SK-N-MC (cell line): ENCODE results near the gene STARD13.

Experiments
- DNase-seq: peaks from one replicate; pipeline ENCODE4 v3.0.0-alpha.2; 2011; ENCODE audit warnings: low read depth, low spot score
- H3K27ac ChIP-seq: fragments of 200-600 bp; sonication (generic); 2 replicates; pipeline ENCODE4 v1.5.1; 2016; ENCODE audit warnings: mixed run types
- H3K36me3 ChIP-seq: fragments of 200-600 bp; sonication (generic); 2 replicates; pipeline ENCODE4 v1.6.1; 2017; ENCODE audit warnings: antibody characterized with exemption, low read length, mixed read lengths; ENCODE audit not compliant: insufficient read depth
- H3K4me3 ChIP-seq: fragments of 200-600 bp; sonication (generic); 2 replicates; pipeline ENCODE4 v1.5.1; 2016
- H3K9ac ChIP-seq: fragments of 200-600 bp; sonication (generic); 2 replicates; pipeline ENCODE4 v1.8.0; 2017; ENCODE audit warnings: mixed run types, mixed read lengths; ENCODE audit not compliant: insufficient read length
- H3K9me3 ChIP-seq: fragments of 200-600 bp; sonication (generic); 2 replicates; pipeline ENCODE4 v1.6.1; 2017; ENCODE audit warnings: low read depth, mild to moderate bottlenecking, antibody characterized with exemption, low read length, moderate library complexity, mixed read lengths
- EZH2 ChIP-seq: fragments of 200-600 bp; sonication (generic); IDR thresholded peaks from one replicate; pipeline ENCODE4 v1.6.1; 2017; ENCODE audit warnings: antibody characterized with exemption
- FOXP2 ChIP-seq: optimal IDR thresholded peaks from 2 replicates; pipeline ENCODE3; 2011; ENCODE audit warnings: mild to moderate bottlenecking, moderate library complexity; ENCODE audit not compliant: insufficient read depth; ENCODE audit errors: extremely low read length, control extremely low read depth
- POLR2AphosphoS5 ChIP-seq: IDR thresholded peaks from 2 replicates; pipeline ENCODE4 v1.6.1; 2012; ENCODE audit warnings: mild to moderate bottlenecking, low read depth, low read length, borderline replicate concordance

The STARD13 gene

DNA sequence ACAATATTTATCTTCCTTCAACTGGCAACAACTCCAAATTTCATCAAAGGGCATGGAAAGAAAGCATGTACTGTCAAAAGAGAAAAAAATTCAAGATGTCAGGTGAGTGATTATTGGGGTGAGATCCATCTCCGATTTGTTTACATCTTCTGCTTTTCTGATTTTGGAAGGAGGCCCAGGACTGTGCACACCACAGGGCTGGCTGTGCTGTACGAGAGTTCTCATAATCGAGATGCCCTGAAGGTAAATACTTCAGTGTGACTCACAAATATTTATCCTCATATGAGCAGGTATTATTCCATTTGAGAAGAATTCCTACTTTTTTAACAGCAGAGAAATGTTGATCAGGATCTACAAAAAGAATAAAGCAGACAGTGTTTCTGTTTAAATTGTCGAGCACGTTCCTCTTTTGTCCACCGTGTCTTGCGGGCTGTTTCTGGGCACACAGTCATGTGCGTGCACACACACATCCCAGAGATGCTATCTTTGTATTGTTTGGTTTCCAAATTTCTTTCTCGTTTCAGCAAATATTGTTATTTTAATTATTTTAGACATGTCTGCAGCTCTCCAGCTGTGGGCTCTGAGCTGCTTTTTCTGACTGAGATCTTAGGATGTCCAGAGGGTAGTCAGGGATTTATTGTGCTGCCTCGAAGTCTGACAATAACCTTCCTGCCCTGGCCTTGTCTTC, 165.6 kb downstream of the STARD13 start:
- Histone ChIP-seq H3K4me3 (peak overlapping the region; percentile 40), H3K27ac (peak overlapping the region; percentile 76), H3K9ac (peak overlapping the region; percentile 6), H3K36me3 (peaks cover 28% of the 10 kb centered on the region), H3K9me3 (no peaks in the 10 kb centered on the region)
- no peak for TF ChIP-seq EZH2
- no peak for TF ChIP-seq POLR2AphosphoS5
- no peak for TF ChIP-seq FOXP2
- no peak for DNase-seq

DNA sequence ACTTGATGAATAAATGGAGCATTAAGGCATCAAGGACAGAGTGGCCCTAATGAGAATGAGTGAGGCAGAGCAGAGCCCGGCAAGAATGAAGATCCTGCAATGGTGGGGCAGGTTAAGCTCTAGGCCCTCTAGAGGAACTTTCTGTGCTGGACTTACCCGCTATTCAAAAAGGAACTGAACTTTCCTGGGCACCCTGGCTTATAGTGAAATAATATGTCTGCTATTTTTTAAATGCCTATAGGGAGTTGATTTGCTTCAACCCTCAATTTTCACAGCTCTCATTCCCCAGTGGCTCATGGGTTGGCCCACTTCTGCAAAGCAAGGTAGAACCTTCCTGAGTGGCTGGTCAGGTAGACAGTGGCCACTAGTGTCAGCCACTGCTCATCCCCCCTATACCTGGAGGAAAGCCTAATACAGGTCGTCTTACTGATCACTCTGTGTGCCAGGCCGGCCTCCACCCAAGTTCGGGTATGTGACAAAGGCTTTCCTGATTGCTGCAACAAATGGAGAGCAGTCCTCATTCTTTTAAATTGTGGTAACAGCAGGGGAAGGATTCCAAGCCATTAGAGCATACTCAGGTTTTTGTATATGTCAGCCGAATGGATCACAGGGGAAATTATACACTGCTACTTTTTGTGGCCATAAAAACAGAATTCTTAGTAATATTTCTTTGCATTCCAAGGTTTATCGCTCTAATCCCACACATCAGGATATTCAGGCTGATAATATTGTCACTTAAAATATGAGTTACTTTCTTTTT, 166.4 kb downstream of the STARD13 start:
- H3K36me3 ChIP-seq: peaks cover 30% of the 10 kb centered on the region
- peak overlapping the region; percentile 40 for H3K4me3 ChIP-seq
- H3K9ac ChIP-seq: no peak overlapping the region
- TF ChIP-seq EZH2 (no peak), POLR2AphosphoS5 (no peak), FOXP2 (no peak)
- no peaks in the 10 kb centered on the region for H3K9me3 ChIP-seq
- no peak for DNase-seq
- peak overlapping the region; percentile 76 for H3K27ac ChIP-seq

DNA sequence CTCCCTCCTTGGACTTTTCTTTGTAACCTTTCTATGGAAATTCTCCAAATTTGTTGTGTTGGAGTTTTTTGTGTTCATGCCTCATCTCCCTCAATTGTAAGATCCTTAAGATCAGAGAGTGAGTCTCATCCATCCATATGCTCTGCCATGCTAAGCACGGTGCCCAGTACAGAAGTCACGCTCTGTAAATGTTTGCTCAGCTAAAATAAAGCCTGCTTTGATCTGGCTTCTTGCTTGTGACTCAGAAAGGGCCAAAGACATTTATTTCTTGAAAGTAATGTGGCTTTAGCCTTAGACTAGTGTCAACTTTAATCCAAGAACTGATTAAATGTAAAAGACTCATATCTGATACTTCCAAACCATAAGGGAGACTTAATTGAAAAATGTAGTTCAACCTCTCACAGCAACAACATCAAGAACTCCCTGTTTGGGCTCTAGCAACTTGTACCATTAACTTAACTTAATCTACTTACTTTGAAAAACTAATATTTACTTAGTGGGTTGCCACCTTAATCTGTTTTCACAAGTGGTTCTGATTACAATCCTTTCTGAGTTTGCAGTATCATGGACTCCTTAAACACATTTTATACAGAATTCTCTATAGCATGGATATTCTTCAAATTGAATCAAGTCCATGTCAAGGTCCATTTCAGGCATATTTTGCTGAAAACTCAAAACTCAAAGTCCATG, 169.1 kb downstream of the STARD13 start:
- no peak overlapping the region for H3K9ac ChIP-seq
- no peak for DNase-seq
- no peak overlapping the region for H3K4me3 ChIP-seq
- H3K9me3 ChIP-seq: no peaks in the 10 kb centered on the region
- no peak for TF ChIP-seq POLR2AphosphoS5
- no peak for TF ChIP-seq FOXP2
- no peak for TF ChIP-seq EZH2
- peaks cover 32% of the 10 kb centered on the region for H3K36me3 ChIP-seq
- H3K27ac ChIP-seq: no peak overlapping the region

DNA sequence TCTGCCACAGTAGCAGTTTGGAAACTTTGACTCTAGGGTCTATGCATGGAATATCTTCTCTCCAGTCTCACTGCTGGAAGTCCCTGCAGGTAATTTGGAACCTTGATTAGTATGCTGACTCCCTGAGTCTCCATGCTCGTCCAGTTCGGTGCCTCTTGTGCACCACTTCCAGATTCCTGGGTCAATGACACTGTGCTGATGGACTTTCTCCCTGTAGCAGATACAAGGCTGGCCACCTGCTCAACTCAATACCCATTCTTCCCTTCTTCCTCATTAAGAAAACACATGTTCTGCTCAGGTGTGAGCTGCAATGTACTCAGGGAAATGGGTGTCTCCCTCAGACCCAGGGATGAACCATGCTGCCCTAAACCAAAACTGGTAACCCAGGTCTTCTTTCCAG, 170.3 kb downstream of the STARD13 start:
- Histone ChIP-seq H3K9me3 (no peaks in the 10 kb centered on the region), H3K9ac (no peak overlapping the region), H3K36me3 (peaks cover 36% of the 10 kb centered on the region), H3K27ac (no peak overlapping the region), H3K4me3 (no peak overlapping the region)
- no peak for DNase-seq
- TF ChIP-seq EZH2 (no peak), POLR2AphosphoS5 (no peak), FOXP2 (no peak)

DNA sequence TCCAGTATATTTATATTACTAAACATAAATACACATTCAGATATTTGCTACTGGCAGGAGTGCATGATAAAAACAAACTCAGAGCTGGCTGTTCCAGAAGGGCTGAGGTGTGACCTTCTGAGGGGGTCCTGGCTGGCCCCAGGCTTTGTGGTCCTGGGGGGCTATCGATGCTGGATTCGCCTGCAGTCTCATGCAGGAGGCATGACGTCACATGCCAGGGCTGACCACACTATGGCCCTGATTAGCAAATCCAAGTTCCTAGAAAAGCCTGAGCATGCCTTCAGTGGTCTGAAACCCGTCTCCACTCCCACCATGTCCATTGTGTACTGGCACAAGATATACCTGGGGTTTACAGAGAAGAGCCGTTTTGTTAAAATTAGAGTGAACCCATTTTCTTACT, 171.4 kb downstream of the STARD13 start:
- no peak for DNase-seq
- TF ChIP-seq EZH2 (no peak), POLR2AphosphoS5 (no peak), FOXP2 (no peak)
- Histone ChIP-seq H3K36me3 (peaks cover 40% of the 10 kb centered on the region), H3K9me3 (no peaks in the 10 kb centered on the region), H3K4me3 (no peak overlapping the region), H3K27ac (no peak overlapping the region), H3K9ac (no peak overlapping the region)

DNA sequence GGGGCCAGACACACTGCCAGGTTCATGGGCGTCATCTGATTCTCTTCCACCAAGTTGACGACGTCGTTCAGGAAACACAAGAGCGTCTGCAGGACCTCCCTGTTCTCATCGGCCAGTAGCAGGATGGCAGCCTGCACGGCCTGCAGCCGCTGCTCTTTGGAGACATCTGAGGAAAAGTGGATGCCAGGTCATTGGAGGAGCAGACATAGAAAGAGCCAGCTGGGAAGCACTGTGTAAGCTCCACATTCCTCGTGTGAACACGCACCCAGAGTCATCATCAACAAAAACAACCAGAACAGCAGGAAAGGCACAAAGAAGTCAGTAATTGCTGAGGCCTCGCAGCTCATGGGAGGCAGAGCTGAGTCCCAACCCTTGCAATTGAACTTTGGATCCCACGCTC, 172.8 kb downstream of the STARD13 start:
- no peak overlapping the region for H3K27ac ChIP-seq
- no peak for DNase-seq
- H3K36me3 ChIP-seq: peaks cover 32% of the 10 kb centered on the region
- no peak overlapping the region for H3K9ac ChIP-seq
- no peaks in the 10 kb centered on the region for H3K9me3 ChIP-seq
- no peak overlapping the region for H3K4me3 ChIP-seq
- no peak for TF ChIP-seq FOXP2
- no peak for TF ChIP-seq EZH2
- no peak for TF ChIP-seq POLR2AphosphoS5

DNA sequence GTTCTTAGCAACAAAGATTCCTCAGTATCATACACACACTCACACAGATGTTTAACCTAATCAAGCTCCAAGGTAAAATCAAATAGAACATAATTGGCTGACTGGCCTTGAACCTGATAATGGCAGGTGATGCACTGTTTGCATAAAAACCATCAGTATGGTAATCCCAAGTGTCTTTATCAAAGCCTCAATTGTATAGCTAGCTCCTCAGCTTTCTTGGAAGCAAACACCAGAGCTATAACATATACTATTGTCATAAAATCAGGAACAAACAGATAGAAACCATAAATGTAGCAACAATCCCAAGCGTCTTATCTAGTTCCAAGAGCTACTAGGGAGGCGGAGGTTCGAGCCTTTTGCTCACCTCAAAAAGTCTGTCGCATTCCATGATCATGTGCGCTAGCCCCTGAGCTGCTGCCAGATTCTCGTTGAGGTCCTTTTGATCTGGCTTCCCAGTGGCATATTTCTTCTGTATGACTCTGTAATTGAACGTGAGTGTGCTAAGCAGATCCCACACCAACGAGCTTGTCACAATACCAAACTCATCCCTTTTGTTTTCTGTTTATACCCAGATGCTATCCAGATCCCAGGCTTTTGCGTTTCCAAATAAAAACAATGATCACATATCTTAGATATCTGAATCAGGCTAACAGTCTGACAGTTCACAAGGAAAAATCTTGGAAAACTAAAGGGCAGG, 174.0 kb downstream of the STARD13 start:
- Histone ChIP-seq H3K36me3 (peaks cover 23% of the 10 kb centered on the region), H3K9ac (no peak overlapping the region), H3K9me3 (no peaks in the 10 kb centered on the region), H3K27ac (0 out of 2 replicates have a peak overlapping the region, but pooled peaks have one; percentile 1), H3K4me3 (no peak overlapping the region)
- DNase-seq: no peak
- TF ChIP-seq EZH2 (no peak), POLR2AphosphoS5 (no peak), FOXP2 (no peak)
